Measurements from ENCODE around the gene ZNF205. TPM values are rescaled to one million over a fixed set of nuclear protein-coding genes. Genes with fewer than 3 reads are reported as not detected.
"Not testable (repeated sequence)": the region's sequence is repeated elsewhere in the genome, so short reads cannot be mapped to it uniquely, and the experiment has no call there.

The ZNF205 gene
- total and polyA plus RNA-seq, 2 experiments from 2014 or later: 13.2 to 37.3 TPM

- no peaks in the 10 kb centered on the region for H3K27me3 ChIP-seq
- H3K27ac ChIP-seq: no peak overlapping the region
- H3K4me1 ChIP-seq (ENCODE audit: low read depth): no peaks in the 10 kb centered on the region
- TF ChIP-seq CTCF (IDR thresholded peaks at IDR 0.05; ENCODE audit: low read depth, low read length): no peak
- no peaks in the 10 kb centered on the region for H3K9me3 ChIP-seq (ENCODE audit: low read depth)
- DNase-seq (ENCODE audit: low read depth in 1 of 2, low spot score in 1 of 2): no peak
- H3K36me3 ChIP-seq: no peaks in the 10 kb centered on the region
- no peak overlapping the region for H3K4me3 ChIP-seq
These were observed 43.9 kb upstream of the ZNF205 start for GRCh38 chr16:3068487-3068886.

GRCh38 chr16:3069146-3069545 is 43.2 kb upstream of the ZNF205 start:
- not testable (repeated sequence) for DNase-seq (ENCODE audit: low read depth in 1 of 2, low spot score in 1 of 2); H3K27ac ChIP-seq

GRCh38 chr16:3070608-3071111 is 41.7 kb upstream of the ZNF205 start:
- no peaks in the 10 kb centered on the region for H3K36me3 ChIP-seq
- no peak overlapping the region for H3K27ac ChIP-seq
- DNase-seq (ENCODE audit: low read depth in 1 of 2, low spot score in 1 of 2): no peak
- H3K9me3 ChIP-seq (ENCODE audit: low read depth): no peaks in the 10 kb centered on the region
- no peaks in the 10 kb centered on the region for H3K27me3 ChIP-seq
- H3K4me3 ChIP-seq: no peak overlapping the region
- TF ChIP-seq CTCF (IDR thresholded peaks at IDR 0.05; ENCODE audit: low read depth, low read length): no peak
- H3K4me1 ChIP-seq (ENCODE audit: low read depth): no peaks in the 10 kb centered on the region

More at GRCh38 chr16:3069146-3069545, 43.2 kb upstream of the ZNF205 start:
- not testable (repeated sequence) for H3K9me3 ChIP-seq (ENCODE audit: low read depth); H3K4me1 ChIP-seq (ENCODE audit: low read depth); H3K36me3 ChIP-seq; H3K27me3 ChIP-seq; H3K4me3 ChIP-seq

- no peak overlapping the region for H3K4me3 ChIP-seq
- H3K27ac ChIP-seq: no peak overlapping the region
- no peaks in the 10 kb centered on the region for H3K36me3 ChIP-seq
- no peak for DNase-seq (ENCODE audit: low read depth in 1 of 2, low spot score in 1 of 2)
- no peaks in the 10 kb centered on the region for H3K4me1 ChIP-seq (ENCODE audit: low read depth)
- no peak for TF ChIP-seq CTCF (IDR thresholded peaks at IDR 0.05; ENCODE audit: low read depth, low read length)
- H3K9me3 ChIP-seq (ENCODE audit: low read depth): no peaks in the 10 kb centered on the region
- no peaks in the 10 kb centered on the region for H3K27me3 ChIP-seq
These were observed 40.7 kb upstream of the ZNF205 start for GRCh38 chr16:3071655-3072054.

GRCh38 chr16:3072148-3072547 is 40.2 kb upstream of the ZNF205 start:
- not testable (repeated sequence) for DNase-seq (ENCODE audit: low read depth in 1 of 2, low spot score in 1 of 2); H3K4me1 ChIP-seq (ENCODE audit: low read depth); H3K4me3 ChIP-seq; H3K9me3 ChIP-seq (ENCODE audit: low read depth); H3K36me3 ChIP-seq; H3K27me3 ChIP-seq; H3K27ac ChIP-seq

GRCh38 chr16:3072576-3073263 is 39.7 kb upstream of the ZNF205 start:
- not testable (repeated sequence) for H3K36me3 ChIP-seq; DNase-seq (ENCODE audit: low read depth in 1 of 2, low spot score in 1 of 2); H3K4me1 ChIP-seq (ENCODE audit: low read depth); H3K27ac ChIP-seq; H3K4me3 ChIP-seq; H3K27me3 ChIP-seq; H3K9me3 ChIP-seq (ENCODE audit: low read depth)

- DNase-seq (ENCODE audit: low read depth in 1 of 2, low spot score in 1 of 2): no peak
- H3K36me3 ChIP-seq: no peaks in the 10 kb centered on the region
- no peaks in the 10 kb centered on the region for H3K9me3 ChIP-seq (ENCODE audit: low read depth)
- no peaks in the 10 kb centered on the region for H3K27me3 ChIP-seq
- no peak overlapping the region for H3K27ac ChIP-seq
- H3K4me3 ChIP-seq: no peak overlapping the region
- no peak for TF ChIP-seq CTCF (IDR thresholded peaks at IDR 0.05; ENCODE audit: low read depth, low read length)
- no peaks in the 10 kb centered on the region for H3K4me1 ChIP-seq (ENCODE audit: low read depth)
These were observed 38.9 kb upstream of the ZNF205 start for GRCh38 chr16:3073448-3073847.
